HG03139 (cell line): ENCODE measurements around the gene COPA.
A peak's percentile ranks its signal among the peaks of the same experiment; 100 is the strongest.
"Not testable (repeated sequence)": the region's sequence is repeated elsewhere in the genome, so short reads cannot be mapped to it uniquely, and the experiment has no call there.

Source experiments
- ATAC-seq: cut with Tn5 transposase; IDR thresholded peaks from one replicate; pipeline ENCODE4 v1.9.1; 2021; ENCODE audit not compliant: unreplicated experiment

Gene COPA

DNA sequence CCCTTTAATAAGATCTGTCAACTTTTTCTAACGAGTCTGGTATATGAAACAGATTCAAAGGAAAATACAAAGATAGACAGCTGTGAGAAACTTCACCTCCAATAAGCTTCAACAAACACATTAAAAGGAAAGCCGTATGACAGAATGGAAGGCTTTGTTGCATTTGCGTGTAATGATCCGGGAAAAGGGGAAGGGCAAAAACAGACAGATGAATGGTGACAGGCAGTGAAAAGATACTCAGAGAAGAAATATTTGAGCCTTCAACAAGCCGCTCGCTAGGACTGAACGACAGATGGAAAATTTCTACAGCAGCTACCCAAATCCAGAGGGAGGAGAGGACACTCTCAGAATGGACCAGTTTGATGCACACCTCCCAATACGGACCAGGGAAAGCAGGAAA is 14.9 kb downstream of the COPA start:
- no peak for ATAC-seq

GRCh38 chr1:160326418-160326817 is 16.6 kb downstream of the COPA start:
- ATAC-seq, result no peak

- no peak for ATAC-seq
These were observed 17.8 kb downstream of the COPA start for GRCh38 chr1:160325252-160325651.

DNA sequence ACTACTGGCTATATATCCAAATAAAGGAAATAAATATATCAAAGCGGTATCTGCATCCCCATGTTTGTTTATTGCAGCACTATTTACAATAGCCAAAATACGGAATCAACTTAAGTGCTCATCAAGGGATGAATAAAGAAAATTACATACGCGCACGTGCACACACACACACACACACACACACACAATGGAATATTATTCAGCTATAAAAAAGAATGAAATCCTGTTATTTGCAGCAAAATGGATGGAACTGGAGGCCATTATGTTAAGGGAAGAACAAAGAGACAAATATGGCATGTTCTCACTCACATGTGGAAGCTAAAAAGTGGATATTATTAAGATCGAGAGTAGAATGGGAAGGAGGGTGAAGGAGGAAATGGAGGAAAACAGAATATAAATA is 20.2 kb downstream of the COPA start:
- ATAC-seq, result no peak

DNA sequence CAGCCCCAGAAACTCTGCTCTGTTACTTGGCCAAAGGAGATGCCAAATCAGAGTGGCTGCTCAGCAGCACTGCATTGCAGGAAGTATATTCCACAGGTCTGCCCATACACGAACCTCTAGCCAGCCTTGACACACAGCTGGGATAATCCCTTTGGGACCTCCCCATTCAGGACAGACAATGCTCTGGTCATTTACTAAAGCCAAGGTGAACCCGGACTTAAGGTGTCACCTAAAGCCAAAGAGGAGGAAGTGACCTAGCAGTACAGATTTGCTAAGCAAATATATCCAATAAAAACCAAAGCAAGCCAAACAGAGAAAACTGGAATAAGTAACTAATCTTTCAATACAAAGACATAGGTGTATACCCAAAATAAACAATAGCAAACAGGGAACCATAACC is 27.7 kb downstream of the COPA start:
- ATAC-seq, result no peak

- ATAC-seq, result no peak
These were observed 33.5 kb downstream of the COPA start for GRCh38 chr1:160309571-160309970.

- ATAC-seq, result no peak
These were observed 33.9 kb downstream of the COPA start for GRCh38 chr1:160309185-160309557.

- ATAC-seq, result no peak
These were observed 34.4 kb downstream of the COPA start for GRCh38 chr1:160308451-160309184.

DNA sequence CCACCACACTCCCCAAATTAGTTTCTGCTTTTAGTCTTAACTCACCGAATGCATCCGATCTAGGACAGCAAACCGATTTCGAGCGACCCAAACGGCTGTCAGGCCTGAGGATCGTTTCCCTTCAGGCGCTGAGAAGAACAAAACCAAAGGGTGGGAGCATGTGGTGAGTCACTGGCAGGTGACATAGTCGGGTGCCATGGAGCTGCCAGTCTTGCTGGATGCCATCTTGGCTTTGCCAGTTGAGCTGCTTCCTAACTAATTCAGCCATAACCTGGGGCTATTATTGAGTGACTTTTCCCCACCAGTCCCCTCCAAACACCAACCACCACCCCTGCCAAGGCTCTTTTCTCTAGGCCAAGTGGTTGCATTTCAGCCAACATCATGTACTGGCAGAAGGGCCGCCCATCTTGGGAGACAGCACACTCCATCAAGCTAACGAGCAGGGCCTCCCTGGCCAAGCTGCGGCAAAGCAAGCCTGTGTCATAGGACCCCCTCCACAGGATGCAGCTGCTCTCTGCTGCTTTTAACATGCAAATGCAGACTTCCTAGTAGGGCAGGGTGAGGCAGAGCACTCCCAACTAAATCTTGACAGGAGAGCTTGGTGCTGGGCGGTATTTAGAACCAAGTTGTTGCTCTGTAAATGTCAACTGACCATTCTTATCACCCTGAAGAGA is 35.8 kb downstream of the COPA start:
- ATAC-seq, result no peak

GRCh38 chr1:160300173-160300572 is 42.9 kb downstream of the COPA start:
- ATAC-seq, result no peak

GRCh38 chr1:160296036-160296435 is 47.0 kb downstream of the COPA start:
- no peak for ATAC-seq

DNA sequence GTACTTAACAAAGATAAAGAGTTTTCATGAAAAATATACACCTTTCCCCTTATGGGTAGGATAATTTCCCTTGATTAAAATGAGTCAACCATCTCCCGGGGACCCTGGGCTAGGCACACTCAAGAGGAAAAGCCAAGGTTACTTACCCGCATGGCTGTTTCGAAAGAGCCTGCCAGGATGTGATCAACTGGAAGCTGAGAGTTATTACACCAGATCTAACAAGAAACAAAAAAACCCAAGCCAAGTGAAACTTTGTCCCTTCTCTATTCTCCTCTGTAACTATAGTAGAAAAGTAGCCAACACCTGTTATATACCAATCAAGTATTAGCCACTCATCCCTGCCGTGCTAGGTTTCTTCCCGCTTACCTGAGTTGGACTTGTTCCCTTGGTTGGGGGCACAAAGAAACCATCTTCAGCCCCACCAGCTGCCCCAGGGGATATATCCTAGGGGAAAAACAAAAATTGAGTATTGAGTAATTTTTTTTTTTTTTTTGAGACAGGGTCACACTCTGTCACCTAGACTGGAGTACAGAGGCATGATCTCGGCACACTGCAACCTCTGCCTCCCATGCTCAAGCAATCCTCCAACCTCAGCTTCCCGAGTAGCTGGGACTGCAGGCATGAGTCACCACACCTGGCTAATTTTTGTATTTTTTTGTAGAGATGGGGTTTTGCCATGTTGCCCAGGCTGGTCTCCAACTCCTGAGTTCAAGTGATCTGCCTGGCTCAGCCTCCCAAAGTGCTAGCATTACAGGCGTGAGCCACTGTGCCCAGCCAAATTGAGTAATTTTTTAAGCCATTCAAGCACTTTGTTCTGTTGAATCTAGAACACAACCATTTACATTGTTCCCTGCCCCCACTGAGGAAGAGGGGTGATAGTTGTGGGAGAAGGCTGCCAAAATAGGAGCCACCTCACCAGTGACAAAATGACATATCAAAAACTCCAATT is 49.8 kb downstream of the COPA start:
- ATAC-seq, result no peak

GRCh38 chr1:160291248-160292220 is 51.5 kb downstream of the COPA start:
- peak; percentile 57 for ATAC-seq

DNA sequence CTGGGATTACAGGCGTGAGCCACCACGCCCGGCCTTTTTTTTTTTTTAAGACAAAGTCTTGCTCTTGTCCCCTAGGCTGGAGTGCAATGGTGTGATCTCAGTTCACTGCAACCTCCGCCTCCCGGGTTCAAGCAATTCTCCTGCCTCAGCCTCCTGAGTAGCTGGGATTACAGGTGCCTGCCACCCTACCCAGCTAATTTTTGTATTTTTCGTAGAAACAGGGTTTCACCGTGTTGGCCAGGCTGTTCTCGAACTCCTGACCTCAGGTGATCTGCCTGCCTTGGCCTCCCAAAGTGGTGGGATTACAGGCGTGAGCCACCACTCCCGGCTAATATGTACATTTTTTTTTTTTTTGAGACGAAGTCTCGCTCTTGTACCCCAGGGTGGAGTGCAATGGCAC is 55.3 kb downstream of the COPA start:
- not testable (repeated sequence) for ATAC-seq

DNA sequence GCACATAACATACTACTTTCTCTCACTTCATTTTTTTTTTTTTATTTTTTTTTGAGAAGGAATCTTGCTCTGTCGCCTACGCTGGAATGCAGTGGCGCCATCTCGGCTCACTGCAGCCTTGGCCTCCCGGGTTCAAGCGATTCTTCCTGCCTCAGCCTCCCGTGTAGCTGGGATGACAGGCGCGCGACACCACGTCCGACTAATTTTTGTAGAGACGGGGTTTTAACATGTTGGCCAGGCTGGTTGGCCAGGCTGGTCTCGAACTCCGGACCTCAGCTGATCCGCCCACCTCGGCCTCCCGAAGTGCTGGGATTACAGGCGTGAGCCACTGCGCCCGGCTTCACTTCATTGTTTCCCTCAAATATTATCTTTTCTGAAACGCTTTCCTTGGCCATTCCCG is 57.5 kb downstream of the COPA start:
- no peak for ATAC-seq

DNA sequence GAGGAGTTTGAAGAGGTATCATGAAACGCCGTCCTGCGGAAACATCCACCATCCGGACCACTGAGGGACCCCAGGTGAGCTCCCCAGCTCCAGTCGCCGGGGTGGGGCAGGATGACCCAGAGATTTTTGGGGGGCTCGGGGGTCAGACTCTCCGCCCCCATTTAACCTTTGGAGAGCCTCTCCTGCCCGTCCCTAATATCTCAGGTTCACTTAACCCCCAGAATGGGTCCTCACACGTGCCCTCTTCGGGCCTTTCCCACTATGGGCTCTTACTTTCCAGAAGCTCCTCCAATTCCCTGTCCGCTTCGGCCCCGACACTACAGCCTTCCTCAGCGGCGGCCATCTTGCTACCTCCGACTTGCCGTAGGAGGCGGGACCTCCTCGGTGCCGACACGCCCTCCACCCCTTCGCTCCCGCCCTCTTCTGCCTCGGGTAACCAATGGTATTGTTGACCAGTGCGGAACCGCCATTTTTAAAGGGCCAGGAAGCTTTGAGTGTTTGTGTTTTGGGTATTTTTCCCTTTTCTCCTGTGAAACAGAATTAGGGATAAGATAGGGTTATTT is 58.2 kb downstream of the COPA start, which contains the start of gene PEX19:
PEX19 (minus strand) TSS at position 352 of the 563 bp plus-strand sequence; CDS start at position 343, 9 bp downstream.
- peak; percentile 92 for ATAC-seq

DNA sequence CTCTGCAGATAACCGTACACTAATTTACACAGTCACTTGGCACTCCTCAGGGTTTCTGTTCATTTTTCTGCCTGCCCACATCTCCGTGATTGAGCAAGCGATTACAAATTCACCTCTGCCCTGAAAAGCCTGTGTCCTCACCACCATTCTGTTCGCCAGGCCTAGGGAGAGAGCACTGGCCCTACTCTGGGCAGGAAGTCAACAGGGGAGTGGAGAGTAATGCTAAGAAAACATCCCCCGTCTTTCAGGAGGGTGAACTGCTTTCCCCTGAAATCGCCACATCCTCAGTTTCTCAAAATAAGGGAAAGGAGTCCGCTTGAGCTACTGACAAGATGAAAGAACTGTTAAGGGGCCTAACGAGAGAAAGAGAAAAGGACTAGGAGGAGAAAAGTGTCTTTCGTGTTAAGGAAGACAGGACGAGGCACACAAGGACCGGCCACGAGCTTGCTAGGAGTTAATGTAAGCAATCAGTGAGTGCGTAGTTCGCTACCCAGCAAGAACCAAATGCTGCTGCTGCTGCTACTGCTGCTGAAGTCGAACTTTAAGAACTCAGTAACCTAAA is 58.7 kb downstream of the COPA start:
- no peak for ATAC-seq

DNA sequence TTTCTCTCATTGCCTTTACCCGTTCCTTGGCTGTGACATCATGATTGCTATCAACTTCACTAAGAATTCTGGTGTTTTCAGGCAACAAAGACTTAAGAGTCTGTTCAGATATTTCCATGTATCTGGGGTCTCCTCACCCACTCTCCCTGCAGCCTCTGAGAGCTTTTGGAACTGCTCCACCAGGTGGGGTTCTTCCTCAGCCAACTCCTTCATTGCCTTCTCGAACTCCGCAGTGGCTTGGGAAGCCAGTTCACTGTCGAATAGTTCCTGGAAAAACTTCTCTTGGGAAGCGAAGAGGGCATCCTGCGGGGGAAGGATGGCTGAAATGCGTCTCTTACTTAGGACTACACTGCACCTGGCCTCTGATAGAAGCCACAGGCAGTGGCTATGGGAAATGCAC is 60.2 kb downstream of the COPA start:
- no peak for ATAC-seq

- no peak for ATAC-seq
These were observed 65.1 kb downstream of the COPA start for GRCh38 chr1:160277987-160278386.

- no peak for ATAC-seq
These were observed 65.7 kb downstream of the COPA start for GRCh38 chr1:160277330-160277729.
